Hippocampal formation (tissue), 2 donors: ENCODE results near the gene ZP4.

ENCODE experiments used
- DNase-seq, 2 donors: peaks; one replicate each; lab custom pipeline; 2025; lab: John Stamatoyannopoulos, UW

Gene ZP4

GRCh38 chr1:237890822-237891221 lies at the start of gene ZP4:
TSS of gene ZP4 (minus strand) at chr1:237890922. CDS start at chr1:237890635, 287 bp downstream.
- no peak for DNase-seq

- DNase-seq: no peak
Observed at GRCh38 chr1:237938553-237938952, 47.8 kb upstream of the ZP4 start.

GRCh38 chr1:237938068-237938467 lies 47.3 kb upstream of the ZP4 start:
- DNase-seq: no peak

GRCh38 chr1:237932816-237933215 lies 42.1 kb upstream of the ZP4 start:
- DNase-seq: no peak

GRCh38 chr1:237931581-237931980 lies 40.9 kb upstream of the ZP4 start:
- no peak for DNase-seq

GRCh38 chr1:237927198-237927597 lies 36.5 kb upstream of the ZP4 start:
- DNase-seq: no peak

GRCh38 chr1:237921306-237921705 lies 30.6 kb upstream of the ZP4 start:
- no peak for DNase-seq

- DNase-seq: no peak
Observed at GRCh38 chr1:237913345-237913744, 22.6 kb upstream of the ZP4 start.

GRCh38 chr1:237911911-237912310 lies 21.2 kb upstream of the ZP4 start:
- DNase-seq: no peak

- no peak for DNase-seq
Observed at GRCh38 chr1:237910834-237911233, 20.1 kb upstream of the ZP4 start.

- no peak for DNase-seq
Observed at GRCh38 chr1:237903961-237904360, 13.2 kb upstream of the ZP4 start.

GRCh38 chr1:237902960-237903743 lies 12.4 kb upstream of the ZP4 start:
- DNase-seq: no peak

GRCh38 chr1:237901299-237901934 lies 10.7 kb upstream of the ZP4 start:
- DNase-seq: peak in 1 of 2 donors; percentile 6

GRCh38 chr1:237895630-237896029 lies 4.9 kb upstream of the ZP4 start:
- no peak for DNase-seq

GRCh38 chr1:237894131-237894530 lies 3.4 kb upstream of the ZP4 start:
- DNase-seq: no peak

- DNase-seq: no peak
Observed at GRCh38 chr1:237891979-237892378, 1.3 kb upstream of the ZP4 start.

- DNase-seq: no peak
Observed at GRCh38 chr1:237891266-237891665, 544 bp upstream of the ZP4 start.

- DNase-seq: no peak
Observed at GRCh38 chr1:237890416-237890815, 306 bp downstream of the ZP4 start.

GRCh38 chr1:237888143-237888542 lies 2.6 kb downstream of the ZP4 start:
- no peak for DNase-seq

- no peak for DNase-seq
Observed at GRCh38 chr1:237887542-237887941, 3.2 kb downstream of the ZP4 start.

GRCh38 chr1:237884237-237884636 lies 6.5 kb downstream of the ZP4 start:
- DNase-seq: no peak

GRCh38 chr1:237879195-237879594 lies 11.5 kb downstream of the ZP4 start:
- no peak for DNase-seq

GRCh38 chr1:237878406-237878805 lies 12.3 kb downstream of the ZP4 start:
- DNase-seq: no peak

- no peak for DNase-seq
Observed at GRCh38 chr1:237877631-237878030, 13.1 kb downstream of the ZP4 start.
